NCI-H526 (cell line): ENCODE results near the gene MINDY3.
A peak's percentile ranks its signal among the peaks of the same experiment; 100 is the strongest.

ENCODE experiments used
- DNase-seq, 2 experiments: peaks; one replicate each; lab custom pipeline; 2025; lab: John Stamatoyannopoulos, UW

MINDY3 gene

DNA sequence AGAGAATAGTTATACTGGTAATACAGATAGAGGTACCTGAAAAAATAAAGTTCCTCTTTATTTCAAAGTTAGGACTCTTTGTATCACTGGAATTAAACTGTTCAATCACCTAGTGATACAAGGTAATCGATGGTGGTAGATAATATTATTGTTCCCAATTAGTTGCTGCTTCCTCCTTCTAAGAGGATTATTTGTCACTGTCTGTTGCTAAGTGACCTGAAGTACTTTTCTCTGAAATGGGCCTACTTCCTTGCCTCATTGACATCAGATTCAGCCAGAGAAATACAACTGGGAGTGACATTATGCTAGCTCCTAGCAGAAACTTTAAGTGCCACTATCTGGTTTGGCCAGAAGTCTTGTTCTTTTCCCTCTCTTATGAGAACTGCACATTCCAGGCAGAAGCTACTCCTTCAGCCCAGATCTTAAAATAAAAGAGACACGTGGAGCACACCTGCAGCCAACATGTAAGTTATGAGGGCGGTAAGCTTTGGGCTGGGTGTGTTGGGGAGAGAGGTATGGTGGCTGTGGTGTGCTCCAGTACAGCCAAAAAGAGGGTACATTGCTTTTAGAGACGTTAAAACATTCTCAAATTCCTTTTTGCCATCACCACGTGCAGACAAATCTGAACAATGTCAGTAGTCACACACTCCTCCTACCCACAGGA is 54.8 kb downstream of the MINDY3 start:
- no peak for DNase-seq

- DNase-seq, result no peak
Observed at GRCh38 chr10:15804109-15804508, 56.2 kb downstream of the MINDY3 start.

DNA sequence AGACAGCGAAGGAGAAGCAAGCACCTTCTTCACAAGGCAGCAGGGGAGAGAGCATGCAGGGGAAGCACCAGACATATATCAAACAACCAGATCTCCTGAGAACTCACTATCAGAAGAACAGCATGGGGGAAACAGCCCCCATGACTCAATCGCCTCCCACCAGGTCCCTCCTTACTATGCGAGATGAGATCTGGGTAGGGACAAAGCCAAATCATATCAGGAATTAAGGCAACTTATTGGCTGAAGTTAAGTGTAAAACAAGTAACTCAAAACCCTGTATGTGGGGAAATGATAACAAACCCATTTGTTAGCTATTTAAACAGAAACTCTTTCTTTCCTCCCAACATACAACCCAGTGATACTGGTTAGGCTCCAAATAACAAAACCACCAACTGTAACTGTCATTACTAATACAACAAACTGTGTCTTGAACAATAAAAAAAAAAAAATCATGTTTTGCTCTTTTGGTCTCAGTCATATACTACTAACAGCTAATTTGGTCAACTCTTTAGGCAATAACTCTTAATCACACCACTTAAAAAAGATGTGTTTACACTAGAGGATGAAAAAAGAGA is 57.8 kb downstream of the MINDY3 start:
- no peak for DNase-seq

DNA sequence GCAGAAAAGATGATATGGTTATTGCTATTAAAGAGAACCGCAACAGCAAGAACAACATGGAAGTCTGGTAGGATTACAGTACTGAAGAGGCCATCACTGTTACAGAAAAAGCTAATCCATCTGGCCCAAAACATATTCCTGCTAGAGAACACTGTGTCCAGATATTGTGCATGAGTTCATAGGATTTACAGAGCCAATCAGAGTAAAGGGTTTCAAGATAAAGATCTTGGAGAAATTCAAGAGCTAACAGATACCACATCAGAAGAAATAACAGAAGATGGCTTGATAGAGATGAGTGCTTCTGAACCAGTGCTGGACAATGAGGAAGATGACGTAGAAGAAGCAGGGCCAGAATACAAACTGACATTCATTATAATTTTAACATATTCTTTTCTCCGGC is 58.7 kb downstream of the MINDY3 start:
- DNase-seq, result no peak

GRCh38 chr10:15801147-15801546 is 59.2 kb downstream of the MINDY3 start:
- DNase-seq, result no peak

GRCh38 chr10:15797346-15797745 is 63.0 kb downstream of the MINDY3 start:
- no peak for DNase-seq

DNA sequence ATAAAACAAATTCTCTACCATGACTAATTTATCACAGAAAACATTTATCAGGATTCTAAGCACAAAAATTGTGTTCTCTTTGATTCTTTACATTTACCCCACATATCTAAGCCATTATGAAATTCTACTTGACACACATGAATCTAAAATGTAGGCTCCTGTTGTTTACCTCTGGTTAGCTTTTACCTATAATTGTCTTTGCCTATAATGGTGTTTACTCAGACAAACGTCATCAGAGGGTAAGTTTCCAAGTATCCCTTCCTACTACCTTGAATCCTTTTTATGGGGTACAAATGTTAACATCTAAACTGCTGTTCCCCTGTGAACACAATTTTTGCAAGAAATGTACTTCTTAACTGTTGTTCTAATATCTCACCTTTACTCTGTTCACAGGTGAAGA is 63.5 kb downstream of the MINDY3 start:
- DNase-seq, result no peak

DNA sequence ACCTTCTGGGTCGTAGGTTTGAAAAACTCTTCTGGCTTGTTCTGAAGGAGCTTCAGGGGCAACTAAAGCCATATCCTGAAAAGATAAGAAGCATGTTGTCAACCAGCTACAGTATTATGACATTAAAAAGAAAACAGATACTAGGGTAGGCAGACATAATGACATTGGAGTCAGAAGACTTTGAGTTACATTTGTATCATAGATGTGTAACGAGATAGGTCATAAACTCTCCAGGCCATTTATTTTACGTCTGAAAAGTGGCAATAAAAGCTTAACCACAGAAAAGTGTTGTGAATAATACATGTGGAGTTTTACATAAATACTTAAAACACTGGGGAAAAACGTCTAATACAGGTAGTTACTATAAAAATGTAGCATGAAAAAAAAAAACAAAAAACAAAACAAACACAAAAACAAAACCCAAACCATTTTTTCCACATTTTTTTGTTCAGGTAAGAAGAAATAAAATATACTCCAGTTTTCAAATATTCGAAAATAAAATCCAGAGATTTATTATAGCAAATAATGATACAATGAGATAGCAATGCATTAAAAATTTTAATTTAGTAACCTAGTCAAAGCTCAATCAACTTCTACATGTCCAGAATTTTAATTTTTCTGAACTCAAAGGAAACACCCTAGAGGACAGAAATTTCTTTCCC is 64.1 kb downstream of the MINDY3 start:
- peak in 1 of 2 experiments; percentile 2 for DNase-seq

DNA sequence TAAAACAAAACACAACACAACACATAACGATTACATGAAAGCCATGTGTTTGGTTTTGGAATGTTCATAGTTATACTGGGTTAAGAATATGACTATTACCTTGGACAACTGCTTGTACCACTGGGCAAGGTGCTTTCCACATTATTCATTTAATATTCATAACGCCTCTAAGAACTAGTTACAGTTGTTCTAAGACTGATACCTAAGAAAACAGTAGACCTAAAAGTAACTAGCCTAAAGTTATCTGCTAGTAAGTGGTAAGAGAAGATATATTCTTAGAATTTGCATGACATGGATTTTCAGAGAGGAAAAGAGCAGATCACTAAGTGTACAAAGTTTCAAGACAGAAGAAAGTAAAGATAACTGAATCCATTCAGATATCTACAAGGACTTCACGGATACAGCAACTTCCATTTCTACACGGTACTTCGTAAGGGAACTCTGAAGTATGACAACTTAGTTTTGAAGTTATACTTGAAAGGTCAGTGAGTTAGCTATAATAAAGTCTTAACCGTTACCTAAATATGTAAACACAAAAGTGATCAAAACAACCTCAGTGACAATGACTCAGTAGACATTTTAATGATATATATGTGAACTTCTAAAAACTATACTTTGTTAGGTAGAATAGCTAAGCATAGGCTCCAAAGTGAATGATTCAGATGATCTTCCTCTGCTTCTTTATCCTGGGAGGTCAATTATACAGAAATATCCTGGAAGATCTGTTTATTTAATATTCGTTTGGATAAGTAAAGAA is 65.1 kb downstream of the MINDY3 start:
- DNase-seq, result no peak

DNA sequence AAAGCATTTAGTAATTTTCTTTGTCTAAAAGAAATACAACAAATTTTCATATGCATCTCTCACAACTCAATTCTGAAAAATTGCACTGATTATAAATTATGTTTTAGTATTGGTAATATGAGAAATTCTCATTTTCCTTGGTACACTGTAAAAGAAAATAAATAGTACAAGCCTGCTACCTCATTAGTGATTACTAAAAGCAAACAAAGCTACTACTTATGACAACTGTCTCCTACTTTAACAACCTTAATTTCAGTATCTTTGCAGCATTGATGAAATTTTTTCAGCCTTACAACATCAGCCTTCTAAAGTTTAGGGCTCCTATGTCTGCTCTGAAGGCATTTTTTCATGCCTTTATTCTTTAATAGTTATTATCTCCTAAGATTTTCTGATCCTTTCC is 65.7 kb downstream of the MINDY3 start:
- no peak for DNase-seq

- no peak for DNase-seq
Observed at GRCh38 chr10:15793664-15794063, 66.6 kb downstream of the MINDY3 start.

DNA sequence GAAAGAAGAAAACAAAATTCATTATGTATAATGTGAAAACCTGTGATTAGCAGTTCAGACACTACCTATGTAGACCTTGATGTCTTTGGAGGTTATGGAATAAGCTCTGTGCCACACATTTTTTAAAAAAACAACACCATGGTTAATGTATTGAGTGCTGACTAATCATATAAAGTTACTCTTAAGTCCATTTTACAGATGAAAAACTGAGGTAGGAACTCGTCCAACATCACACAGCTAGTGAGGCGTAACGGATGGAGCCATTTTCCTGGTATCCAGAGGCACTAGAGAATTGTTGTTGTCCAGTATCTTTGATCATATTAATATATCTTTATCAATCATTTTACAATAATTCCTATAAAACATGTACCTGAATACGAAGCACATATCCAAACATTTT is 67.5 kb downstream of the MINDY3 start:
- no peak for DNase-seq

GRCh38 chr10:15791816-15792524 is 68.3 kb downstream of the MINDY3 start:
- DNase-seq, result no peak

DNA sequence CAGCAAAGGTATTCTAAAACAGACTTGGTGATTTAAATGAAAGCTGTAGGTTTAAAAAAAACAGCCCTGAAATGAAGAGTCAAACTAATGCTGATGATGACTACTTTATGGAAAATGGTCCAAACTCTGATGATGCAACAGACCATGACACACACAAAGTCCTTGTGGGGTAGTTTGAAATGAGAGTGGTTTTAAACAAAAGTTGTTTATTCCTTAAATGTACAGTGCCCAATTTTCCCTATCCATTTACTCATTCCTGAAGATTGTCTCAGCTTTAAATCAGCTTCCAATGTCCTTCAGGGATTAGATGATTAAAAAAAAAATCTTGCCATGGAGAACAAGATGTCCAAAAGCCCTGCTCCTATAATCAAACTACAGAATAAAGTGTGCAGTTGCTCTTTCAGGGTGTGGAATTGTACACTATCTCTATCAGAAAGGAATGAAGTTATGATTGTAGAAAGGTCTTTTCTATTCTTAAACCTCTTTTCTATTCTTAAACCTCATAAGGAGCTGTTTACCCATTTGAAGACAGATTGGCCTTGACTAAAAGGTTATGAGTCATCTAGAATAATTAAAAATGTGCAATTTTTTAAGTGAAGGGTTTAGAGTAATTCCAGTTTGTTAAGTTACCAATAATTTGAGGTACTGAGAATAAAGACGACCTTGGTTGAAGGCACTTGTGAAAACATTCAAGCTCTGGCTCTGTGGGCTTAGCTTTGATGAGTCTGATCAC is 70.3 kb downstream of the MINDY3 start:
- no peak for DNase-seq

DNA sequence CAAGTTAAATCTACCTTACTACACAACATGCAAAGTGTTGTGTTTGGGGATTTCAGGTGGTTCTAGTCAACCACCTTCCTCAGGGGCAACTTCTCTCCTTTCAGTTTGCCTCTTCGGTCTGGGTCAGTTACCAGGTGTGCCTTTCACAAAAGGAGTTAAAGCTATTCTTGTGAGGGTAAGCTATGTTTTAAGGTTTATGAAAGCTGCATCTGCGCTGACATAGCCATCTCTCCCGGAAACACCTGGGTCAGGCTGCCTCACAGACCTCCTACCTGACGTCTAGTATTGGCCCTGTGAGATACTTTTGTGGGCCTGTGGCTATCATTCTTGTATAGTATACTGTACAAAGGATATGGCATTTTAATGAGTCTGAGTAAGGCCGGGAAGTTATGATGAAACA is 72.9 kb downstream of the MINDY3 start:
- no peak for DNase-seq

DNA sequence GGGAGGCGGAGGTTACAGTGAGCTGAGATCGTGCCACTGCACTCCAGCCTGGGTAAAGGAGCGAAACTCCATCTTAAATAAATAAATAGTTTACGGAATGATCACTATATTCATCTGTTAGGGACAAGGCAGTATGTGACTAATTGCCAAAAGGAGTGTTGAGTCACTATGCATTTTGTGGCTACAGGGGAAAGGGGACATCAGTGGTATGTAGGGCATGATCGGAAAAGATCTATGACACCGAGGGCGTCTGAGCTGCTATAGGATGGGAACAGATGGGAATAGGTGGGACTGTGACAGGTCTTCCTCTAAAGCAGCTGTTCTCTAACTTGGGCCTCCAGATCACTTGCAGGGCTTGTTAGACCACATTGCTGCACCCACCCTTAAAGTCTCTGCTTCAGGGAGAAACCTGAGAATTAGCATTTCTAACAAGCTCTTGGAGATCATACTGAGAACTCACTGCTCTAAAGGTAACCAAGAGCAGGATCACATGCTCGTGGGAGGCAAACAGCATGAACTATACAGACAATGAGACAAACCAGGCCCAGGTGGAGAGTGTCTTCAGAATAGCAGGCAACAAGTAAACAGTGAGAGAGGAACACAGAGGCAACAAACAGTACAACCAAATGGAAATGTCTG is 75.5 kb downstream of the MINDY3 start:
- no peak for DNase-seq

DNA sequence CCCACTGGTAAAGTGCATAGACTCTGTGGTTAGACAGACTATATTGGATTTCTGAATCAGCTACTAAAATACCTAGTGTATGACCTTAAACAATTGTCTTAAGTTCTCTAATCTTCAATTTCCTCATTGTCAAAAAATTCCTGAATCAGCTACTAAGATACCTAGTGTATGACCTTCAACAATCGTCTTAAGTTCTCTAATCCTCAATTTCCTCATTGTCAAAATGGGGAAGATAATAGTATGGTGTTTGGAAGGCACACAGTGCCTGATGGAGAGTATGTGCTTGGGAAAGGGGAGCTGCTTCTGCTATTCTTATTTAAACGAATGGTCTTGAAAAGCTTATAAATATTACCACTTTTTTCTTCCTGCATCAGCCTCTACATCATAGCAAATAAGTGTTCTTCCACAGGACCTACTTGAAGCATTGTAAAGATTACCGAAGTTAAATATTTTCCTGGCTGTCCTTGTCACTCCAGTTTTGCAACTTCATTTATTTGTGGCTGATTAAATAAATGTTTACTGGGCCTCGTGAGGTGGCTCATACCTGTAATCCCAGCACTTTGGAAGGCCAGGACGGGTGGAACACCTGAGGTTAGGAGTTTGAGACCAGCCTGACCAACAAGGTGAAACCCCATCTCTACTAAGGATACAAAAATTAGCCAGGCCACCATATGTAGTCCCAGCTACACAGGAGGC is 76.2 kb downstream of the MINDY3 start:
- no peak for DNase-seq

DNA sequence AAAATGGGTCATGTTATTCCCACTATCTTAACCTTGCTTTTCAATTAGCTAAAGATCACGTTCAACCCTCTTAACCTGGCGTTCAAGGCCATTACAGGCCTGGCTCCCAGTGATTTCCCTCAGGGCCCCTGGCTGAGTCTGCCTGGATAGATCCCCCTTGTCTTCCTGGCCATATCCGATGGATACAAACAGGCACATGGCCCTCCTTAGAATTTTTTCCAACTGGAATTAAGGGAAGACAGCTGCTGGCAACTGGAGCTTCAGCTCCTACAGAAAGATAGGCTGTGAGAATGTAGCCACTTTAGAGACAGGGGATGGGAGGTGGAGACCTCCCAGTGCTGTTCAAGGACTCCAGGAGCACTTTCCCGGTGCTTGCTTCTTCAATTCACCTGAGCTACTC is 77.5 kb downstream of the MINDY3 start:
- DNase-seq, result no peak

DNA sequence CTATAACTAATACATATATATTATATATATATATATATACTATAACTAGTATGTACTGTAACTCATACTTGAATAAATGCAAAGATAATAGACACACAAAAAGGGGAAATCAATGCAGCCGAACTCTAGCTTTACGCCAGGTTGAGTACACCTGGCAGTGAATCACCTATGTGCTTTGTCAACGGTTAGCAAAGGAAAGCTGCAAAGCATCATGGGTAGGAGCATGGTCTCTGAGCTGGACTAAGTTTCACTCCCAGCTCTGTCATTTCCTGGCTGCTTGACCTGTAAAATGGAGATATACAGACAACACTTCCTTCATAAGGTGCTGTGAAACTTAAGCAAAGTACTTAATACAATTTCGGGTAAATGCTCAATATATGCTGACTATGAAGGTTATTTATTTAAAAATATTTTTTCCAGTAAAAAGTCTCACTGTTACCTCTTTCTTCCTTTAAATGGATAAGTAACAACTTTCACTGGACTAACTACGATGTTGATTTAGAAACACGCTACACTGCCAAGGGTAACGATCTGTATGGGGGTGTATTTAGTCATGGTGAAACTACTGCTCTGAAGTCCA is 78.8 kb downstream of the MINDY3 start:
- no peak for DNase-seq
